Measurements from ENCODE around the gene SHISA9. TPM values are rescaled to one million over a fixed set of nuclear protein-coding genes. Genes with fewer than 3 reads are reported as not detected.

Gene SHISA9
- total RNA-seq, 2 donors from 2014 or later = 20.5 to 24.0 TPM

DNA sequence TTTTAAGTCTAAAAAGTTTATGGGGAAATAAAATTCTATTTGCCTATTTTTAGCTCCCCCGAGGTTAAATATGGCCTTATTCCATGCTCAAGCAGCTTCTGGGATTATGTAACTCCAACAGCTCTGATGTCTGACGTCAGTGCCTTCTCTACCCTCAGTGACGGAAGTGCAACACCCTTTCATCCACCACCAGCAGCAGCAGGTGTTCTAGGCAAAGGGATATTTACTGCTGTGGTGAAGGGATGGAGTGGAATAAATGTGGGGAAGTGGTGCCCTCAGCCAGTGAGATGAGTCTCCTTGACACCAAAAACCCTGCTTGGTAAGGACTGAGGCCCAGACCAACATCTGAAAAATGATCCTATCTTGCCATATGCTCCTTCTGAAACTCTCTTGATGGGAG, 247.4 kb downstream of the SHISA9 start:
- TF ChIP-seq POLR2A (IDR thresholded peaks at IDR 0.05) (no peak), POLR2AphosphoS5 (IDR thresholded peaks at IDR 0.05) (no peak), CTCF (IDR thresholded peaks at IDR 0.05) (no peak)
- H3K4me1 ChIP-seq (replicated peaks) = no peaks in the 10 kb centered on the region
- DNase-seq (ENCODE audit: low spot score) = no peak
- H3K4me3 ChIP-seq = no peak overlapping the region
- no peaks in the 10 kb centered on the region for H3K9me3 ChIP-seq
- H3K36me3 ChIP-seq = no peaks in the 10 kb centered on the region
- H3K27ac ChIP-seq = no peak overlapping the region
- no peaks in the 10 kb centered on the region for H3K27me3 ChIP-seq (replicated peaks; ENCODE audit: insufficient read depth)
- WGBS = 49% methylated on average over 3 of the region's 3 CpGs
- intact Hi-C loops (cut with DNase I) = no loop called here

DNA sequence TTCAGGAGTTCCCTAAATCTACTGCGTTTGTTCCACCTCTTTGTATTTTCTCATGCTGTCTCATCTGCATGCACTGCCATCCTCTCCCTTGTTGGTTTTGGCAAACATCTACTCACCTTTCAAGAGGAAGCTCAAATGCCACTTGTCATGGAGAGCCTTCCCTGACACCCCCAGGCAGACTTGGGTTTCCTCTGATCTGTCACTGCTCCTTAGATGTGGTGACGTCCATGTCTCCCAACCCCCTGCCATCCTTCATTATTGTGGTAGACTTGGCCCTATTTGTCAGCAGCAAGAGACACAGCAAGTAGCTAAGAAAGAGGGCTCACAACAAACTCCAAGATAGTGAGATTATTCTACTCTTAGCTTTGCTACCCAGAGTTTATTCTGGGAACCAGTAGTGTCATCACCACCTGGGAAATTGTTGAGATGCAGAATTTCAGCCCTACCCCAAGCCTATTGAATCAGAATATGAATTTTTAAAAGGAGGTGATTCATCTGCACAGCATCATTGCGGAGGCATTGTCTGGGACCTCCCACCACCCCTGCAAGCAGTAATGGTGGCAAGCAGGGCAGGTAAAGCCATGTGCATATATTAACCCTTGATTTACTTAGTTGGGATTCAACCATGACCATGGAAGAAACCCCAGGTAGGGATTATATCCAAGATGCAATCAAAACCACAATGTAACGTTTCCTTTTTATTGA, 248.9 kb downstream of the SHISA9 start:
- Histone ChIP-seq H3K9me3 (no peaks in the 10 kb centered on the region), H3K36me3 (no peaks in the 10 kb centered on the region), H3K27ac (no peak overlapping the region), H3K4me1 (replicated peaks) (no peaks in the 10 kb centered on the region), H3K27me3 (replicated peaks; ENCODE audit: insufficient read depth) (no peaks in the 10 kb centered on the region), H3K4me3 (no peak overlapping the region)
- TF ChIP-seq POLR2A (IDR thresholded peaks at IDR 0.05) (no peak), POLR2AphosphoS5 (IDR thresholded peaks at IDR 0.05) (no peak), CTCF (IDR thresholded peaks at IDR 0.05) (no peak)
- no peak for DNase-seq (ENCODE audit: low spot score)
- 65% methylated on average over 4 of the region's 4 CpGs for WGBS
- intact Hi-C loops (cut with DNase I) = no loop called here

- TF ChIP-seq POLR2A (IDR thresholded peaks at IDR 0.05) = no peak
- TF ChIP-seq POLR2AphosphoS5 (IDR thresholded peaks at IDR 0.05) = no peak
- no peak for TF ChIP-seq CTCF (IDR thresholded peaks at IDR 0.05)
- intact Hi-C loops (cut with DNase I) = no loop called here
- H3K27me3 ChIP-seq (replicated peaks; ENCODE audit: insufficient read depth) = no peaks in the 10 kb centered on the region
- WGBS = 62% methylated on average over 4 of the region's 4 CpGs
- H3K4me3 ChIP-seq = no peak overlapping the region
- no peaks in the 10 kb centered on the region for H3K36me3 ChIP-seq
- no peaks in the 10 kb centered on the region for H3K9me3 ChIP-seq
- DNase-seq (ENCODE audit: low spot score) = no peak
- H3K4me1 ChIP-seq (replicated peaks) = no peaks in the 10 kb centered on the region
- no peak overlapping the region for H3K27ac ChIP-seq
These were observed 252.3 kb downstream of the SHISA9 start for GRCh38 chr16:13153696-13154095.

- WGBS = 79% methylated on average over 2 of the region's 2 CpGs
- Histone ChIP-seq H3K27me3 (replicated peaks; ENCODE audit: insufficient read depth) (no peaks in the 10 kb centered on the region), H3K9me3 (no peaks in the 10 kb centered on the region), H3K36me3 (no peaks in the 10 kb centered on the region), H3K4me3 (no peak overlapping the region), H3K27ac (no peak overlapping the region), H3K4me1 (replicated peaks) (no peaks in the 10 kb centered on the region)
- TF ChIP-seq POLR2A (IDR thresholded peaks at IDR 0.05) (no peak), POLR2AphosphoS5 (IDR thresholded peaks at IDR 0.05) (no peak), CTCF (IDR thresholded peaks at IDR 0.05) (no peak)
- DNase-seq (ENCODE audit: low spot score) = no peak
- intact Hi-C loops (cut with DNase I) = no loop called here
These were observed 253.4 kb downstream of the SHISA9 start for GRCh38 chr16:13154799-13155198.

DNA sequence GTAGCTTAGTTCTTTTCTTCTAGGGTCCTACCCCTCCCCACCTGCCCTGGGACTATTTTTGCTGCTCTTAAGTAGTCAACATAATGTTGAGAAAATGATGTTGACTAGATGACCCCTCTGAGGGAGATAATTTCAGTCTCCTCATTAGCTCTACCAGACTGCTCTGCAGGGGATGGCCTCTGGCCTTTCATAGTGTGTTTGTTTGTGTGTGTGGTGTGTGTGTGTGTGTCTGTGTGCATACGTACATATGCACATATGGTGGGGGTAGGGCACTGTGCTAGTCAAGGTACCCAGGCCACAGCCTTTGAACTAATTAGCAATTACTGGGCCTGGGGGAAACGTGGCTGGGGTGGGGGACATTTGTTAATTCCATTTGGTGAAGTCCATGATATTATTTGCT, 254.0 kb downstream of the SHISA9 start:
- Histone ChIP-seq H3K4me3 (no peak overlapping the region), H3K27ac (no peak overlapping the region), H3K27me3 (replicated peaks; ENCODE audit: insufficient read depth) (no peaks in the 10 kb centered on the region), H3K9me3 (no peaks in the 10 kb centered on the region), H3K4me1 (replicated peaks) (no peaks in the 10 kb centered on the region), H3K36me3 (no peaks in the 10 kb centered on the region)
- DNase-seq (ENCODE audit: low spot score) = no peak
- 43% methylated on average over 2 of the region's 2 CpGs for WGBS
- no peak for TF ChIP-seq POLR2AphosphoS5 (IDR thresholded peaks at IDR 0.05)
- TF ChIP-seq POLR2A (IDR thresholded peaks at IDR 0.05) = no peak
- no peak for TF ChIP-seq CTCF (IDR thresholded peaks at IDR 0.05)
- intact Hi-C loops (cut with DNase I) = no loop called here

All from prostate gland (tissue), 2 donors.